Activated naive CD4-positive, alpha-beta T cell treated with anti-CD3 and anti-CD28 coated beads, Interleukin-2, amount 50 U/mL, for 24 hours (primary cell): ENCODE measurements around the gene ADAM15.

Experiments used
- H3K27ac Mint-ChIP-seq: one replicate; pipeline ENCODE4 v1.8.0; 2021; ENCODE audit warnings: mild to moderate bottlenecking, mixed read lengths
- H3K27me3 Mint-ChIP-seq: one replicate; pipeline ENCODE4 v1.8.0; 2021; ENCODE audit warnings: mixed read lengths
- H3K36me3 Mint-ChIP-seq: one replicate; pipeline ENCODE4 v1.8.0; 2021; ENCODE audit warnings: mixed read lengths
- H3K4me1 Mint-ChIP-seq: one replicate; pipeline ENCODE4 v1.8.0; 2021; ENCODE audit warnings: mixed read lengths
- H3K4me3 Mint-ChIP-seq: one replicate; pipeline ENCODE4 v1.8.0; 2021; ENCODE audit warnings: mild to moderate bottlenecking, mixed read lengths
- H3K9me3 Mint-ChIP-seq: one replicate; pipeline ENCODE4 v1.8.0; 2021; ENCODE audit warnings: mixed read lengths

ADAM15 gene

DNA sequence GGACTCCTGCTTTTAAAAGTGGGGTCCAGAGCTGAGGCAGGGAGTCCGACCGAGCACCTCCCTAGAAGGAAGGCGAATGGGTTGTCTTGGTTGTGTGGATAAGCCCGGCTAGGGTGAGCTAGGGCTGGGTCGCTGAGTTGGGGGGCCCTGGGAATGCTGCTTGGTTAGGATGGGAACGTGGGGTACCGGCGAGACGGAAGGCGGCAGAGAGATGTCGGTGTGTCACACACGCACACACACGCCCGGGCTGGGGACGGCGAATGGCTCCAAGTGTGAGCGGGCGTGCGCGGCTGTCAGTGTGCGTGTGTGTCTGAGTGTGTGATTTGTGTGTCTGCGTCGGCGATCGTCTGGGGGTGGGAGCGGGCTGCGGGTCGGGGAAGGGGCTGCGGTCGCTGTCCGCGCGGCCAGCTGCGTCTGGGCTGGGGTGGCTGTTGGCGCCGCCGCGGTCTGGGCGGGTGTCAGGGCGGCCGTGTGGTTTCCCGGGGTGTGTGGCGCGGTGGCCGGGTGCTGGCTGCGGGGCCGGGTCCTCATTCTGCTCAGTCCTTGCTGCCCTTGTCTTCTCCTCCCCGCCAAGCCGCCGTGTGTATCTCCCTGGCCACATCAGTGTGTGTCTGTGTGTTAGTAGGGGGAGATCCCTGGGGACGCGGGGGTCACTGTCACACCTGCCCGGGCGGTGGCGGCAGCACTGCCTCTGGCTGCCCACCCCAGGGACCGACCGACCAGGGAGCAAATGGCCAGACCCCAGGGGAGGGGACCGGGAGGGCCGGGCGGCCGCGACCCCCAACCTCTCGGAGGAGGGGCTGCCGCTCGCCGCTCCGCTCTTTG is 28.6 kb downstream of the ADAM15 start:
- no peaks in the 10 kb centered on the region for H3K9me3 Mint-ChIP-seq
- H3K27me3 Mint-ChIP-seq, result peaks cover 24% of the 10 kb centered on the region
- H3K36me3 Mint-ChIP-seq, result no peaks in the 10 kb centered on the region
- H3K4me3 Mint-ChIP-seq, result peak overlapping the region; percentile 87
- H3K4me1 Mint-ChIP-seq, result peaks cover 48% of the 10 kb centered on the region
- peak overlapping the region; percentile 26 for H3K27ac Mint-ChIP-seq

GRCh38 chr1:155080312-155081228 is 29.5 kb downstream of the ADAM15 start:
- H3K27me3 Mint-ChIP-seq, result peaks cover 24% of the 10 kb centered on the region
- H3K4me3 Mint-ChIP-seq, result peak overlapping the region; percentile 79

DNA sequence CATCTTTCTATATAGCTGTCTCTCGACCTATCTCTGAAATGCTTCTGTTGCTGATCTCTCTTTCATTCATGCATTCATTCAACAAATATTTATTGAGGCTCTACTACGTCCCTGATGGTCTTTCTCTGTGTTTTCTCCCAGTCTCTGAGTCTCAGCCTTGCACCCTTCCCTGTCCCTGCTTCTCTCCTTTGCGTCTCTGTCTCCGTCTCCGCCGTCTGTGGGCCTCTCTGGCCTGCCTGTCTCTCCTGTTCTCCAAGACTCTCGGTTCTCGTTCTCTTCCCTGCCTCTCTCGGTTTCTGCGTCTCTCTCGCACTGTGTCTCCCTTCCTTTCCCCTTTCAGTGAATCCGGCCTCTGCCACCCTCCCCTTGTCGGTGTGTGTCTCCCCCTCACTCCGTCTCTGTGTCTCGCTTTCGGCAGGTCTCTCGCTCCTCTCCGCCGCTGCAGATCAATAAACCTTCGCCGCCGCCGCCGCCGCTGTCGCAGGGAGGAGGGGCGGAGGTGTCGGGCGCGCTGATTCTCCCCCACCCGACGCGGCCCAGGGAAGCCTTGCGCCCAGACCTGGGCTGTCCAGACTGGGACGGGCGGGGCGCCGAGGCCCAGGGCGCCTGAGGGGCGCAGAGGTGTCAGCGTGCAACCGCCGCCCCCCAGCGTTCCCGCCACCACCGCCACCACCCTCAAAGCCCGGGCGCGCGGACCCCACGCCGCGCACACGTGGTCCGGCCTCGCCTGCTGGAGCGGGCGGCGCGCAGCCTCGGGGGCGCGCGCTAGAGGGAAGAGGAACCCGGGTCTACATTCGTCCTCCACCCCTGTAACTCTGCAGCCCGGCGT is 30.6 kb downstream of the ADAM15 start:
- peaks cover 24% of the 10 kb centered on the region for H3K27me3 Mint-ChIP-seq

More at GRCh38 chr1:155080312-155081228, 29.5 kb downstream of the ADAM15 start:
- Mint-ChIP-seq H3K4me1 (peaks cover 51% of the 10 kb centered on the region), H3K36me3 (no peaks in the 10 kb centered on the region), H3K27ac (no peak overlapping the region), H3K9me3 (no peaks in the 10 kb centered on the region)

GRCh38 chr1:155082301-155083051 is 31.4 kb downstream of the ADAM15 start:
- H3K27ac Mint-ChIP-seq, result peak overlapping the region; percentile 23
- H3K27me3 Mint-ChIP-seq, result peaks cover 24% of the 10 kb centered on the region
- H3K9me3 Mint-ChIP-seq, result no peaks in the 10 kb centered on the region
- peak overlapping the region; percentile 73 for H3K4me3 Mint-ChIP-seq
- H3K36me3 Mint-ChIP-seq, result no peaks in the 10 kb centered on the region
- H3K4me1 Mint-ChIP-seq, result peaks cover 60% of the 10 kb centered on the region

More for the DNA sequence above, 30.6 kb downstream of the ADAM15 start:
- Mint-ChIP-seq H3K27ac (no peak overlapping the region), H3K4me3 (peak overlapping the region; percentile 79), H3K9me3 (no peaks in the 10 kb centered on the region), H3K36me3 (no peaks in the 10 kb centered on the region), H3K4me1 (peaks cover 56% of the 10 kb centered on the region)

DNA sequence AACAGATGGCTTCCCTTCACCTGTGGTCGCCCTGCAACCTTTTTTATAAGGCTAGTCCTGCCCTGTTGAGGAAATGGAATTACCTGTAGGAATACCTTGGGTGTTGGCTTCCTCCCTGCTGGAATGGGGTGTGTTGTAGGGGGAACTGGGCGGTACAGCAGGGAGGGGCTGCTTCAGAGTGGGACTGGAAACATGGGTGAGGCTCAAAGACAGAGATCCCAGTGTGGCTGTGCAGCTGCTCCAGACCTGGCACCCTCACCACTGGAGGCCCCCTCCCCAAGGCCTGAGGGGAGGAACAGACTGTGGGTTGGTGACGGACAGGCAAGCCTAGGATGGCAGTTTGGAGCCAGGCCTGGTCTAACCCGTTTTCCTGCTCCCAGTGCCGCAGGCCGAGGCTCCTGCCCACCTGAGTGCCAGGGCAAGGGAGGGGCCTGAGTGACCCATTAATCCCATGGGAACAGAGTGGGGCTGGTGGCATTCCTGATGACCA is 32.0 kb downstream of the ADAM15 start:
- Mint-ChIP-seq H3K36me3 (no peaks in the 10 kb centered on the region), H3K4me3 (peak overlapping the region; percentile 73), H3K9me3 (no peaks in the 10 kb centered on the region), H3K27ac (no peak overlapping the region), H3K27me3 (peaks cover 24% of the 10 kb centered on the region), H3K4me1 (peaks cover 56% of the 10 kb centered on the region)

- H3K9me3 Mint-ChIP-seq, result no peaks in the 10 kb centered on the region
- no peaks in the 10 kb centered on the region for H3K36me3 Mint-ChIP-seq
- H3K27me3 Mint-ChIP-seq, result peaks cover 24% of the 10 kb centered on the region
- H3K4me1 Mint-ChIP-seq, result peaks cover 51% of the 10 kb centered on the region
- peak overlapping the region; percentile 88 for H3K4me3 Mint-ChIP-seq
- H3K27ac Mint-ChIP-seq, result peak overlapping the region; percentile 23
Observed at GRCh38 chr1:155083865-155084721, 33.0 kb downstream of the ADAM15 start.

DNA sequence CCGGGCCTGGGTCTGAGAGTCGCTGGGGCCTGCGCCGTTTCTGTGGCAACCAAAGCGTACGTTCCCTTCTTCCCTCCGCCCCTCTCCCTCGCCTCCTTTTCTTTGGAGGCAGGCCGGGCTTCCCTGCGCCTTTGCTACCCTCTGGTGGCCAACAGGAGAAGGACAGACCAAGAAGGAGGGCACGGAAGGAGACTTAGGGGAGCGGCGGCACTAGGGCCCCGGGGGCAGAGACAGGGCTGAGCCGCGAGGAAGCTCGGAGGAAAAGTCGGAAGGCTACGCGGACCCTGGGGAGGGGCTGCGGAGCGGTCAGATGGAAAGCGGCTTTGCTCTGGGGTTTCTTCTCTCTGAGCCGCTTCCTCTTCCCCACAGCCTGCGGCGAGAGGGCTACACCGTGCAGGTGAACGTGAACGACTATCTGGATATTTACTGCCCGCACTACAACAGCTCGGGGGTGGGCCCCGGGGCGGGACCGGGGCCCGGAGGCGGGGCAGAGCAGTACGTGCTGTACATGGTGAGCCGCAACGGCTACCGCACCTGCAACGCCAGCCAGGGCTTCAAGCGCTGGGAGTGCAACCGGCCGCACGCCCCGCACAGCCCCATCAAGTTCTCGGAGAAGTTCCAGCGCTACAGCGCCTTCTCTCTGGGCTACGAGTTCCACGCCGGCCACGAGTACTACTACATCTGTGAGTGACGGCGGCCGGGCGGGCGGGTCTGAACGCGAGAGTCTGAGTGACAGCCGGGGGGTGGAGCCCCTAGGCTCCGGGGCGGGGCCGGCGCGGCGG is 33.8 kb downstream of the ADAM15 start:
- Mint-ChIP-seq H3K27me3 (peaks cover 19% of the 10 kb centered on the region), H3K4me3 (peak overlapping the region; percentile 88), H3K4me1 (peaks cover 43% of the 10 kb centered on the region), H3K27ac (peak overlapping the region; percentile 83), H3K36me3 (no peaks in the 10 kb centered on the region), H3K9me3 (no peaks in the 10 kb centered on the region)

DNA sequence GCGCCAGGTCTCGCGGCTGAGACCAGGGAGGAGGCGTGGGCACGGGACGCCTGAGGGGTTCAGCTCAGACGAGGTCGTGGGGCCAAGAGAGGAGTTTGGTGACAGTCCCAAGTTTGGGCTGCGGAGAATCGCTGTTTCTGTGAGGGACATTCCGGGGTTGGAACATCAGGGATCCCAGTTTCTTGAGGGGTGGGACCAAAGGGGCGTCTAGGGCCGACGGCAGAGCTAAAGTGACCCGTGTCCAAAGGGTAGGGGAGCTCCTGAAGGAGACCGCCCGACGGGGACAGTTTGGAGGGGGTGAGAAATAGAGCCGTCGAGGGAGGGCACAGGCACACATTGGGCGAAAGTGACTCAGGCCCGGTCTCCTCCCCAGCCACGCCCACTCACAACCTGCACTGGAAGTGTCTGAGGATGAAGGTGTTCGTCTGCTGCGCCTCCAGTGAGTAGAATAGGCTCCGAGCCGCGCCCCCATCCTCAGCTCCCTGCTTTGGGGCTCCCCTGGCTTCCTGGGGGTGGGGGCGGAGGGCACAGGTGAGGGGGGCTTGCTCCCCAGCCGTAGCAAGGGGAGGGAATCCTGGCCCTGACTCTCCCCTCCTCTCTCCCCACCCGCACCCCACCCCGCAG is 34.5 kb downstream of the ADAM15 start:
- peak overlapping the region; percentile 88 for H3K4me3 Mint-ChIP-seq
- no peaks in the 10 kb centered on the region for H3K9me3 Mint-ChIP-seq
- no peaks in the 10 kb centered on the region for H3K36me3 Mint-ChIP-seq
- peaks cover 42% of the 10 kb centered on the region for H3K4me1 Mint-ChIP-seq
- peak overlapping the region; percentile 83 for H3K27ac Mint-ChIP-seq
- H3K27me3 Mint-ChIP-seq, result peaks cover 19% of the 10 kb centered on the region

DNA sequence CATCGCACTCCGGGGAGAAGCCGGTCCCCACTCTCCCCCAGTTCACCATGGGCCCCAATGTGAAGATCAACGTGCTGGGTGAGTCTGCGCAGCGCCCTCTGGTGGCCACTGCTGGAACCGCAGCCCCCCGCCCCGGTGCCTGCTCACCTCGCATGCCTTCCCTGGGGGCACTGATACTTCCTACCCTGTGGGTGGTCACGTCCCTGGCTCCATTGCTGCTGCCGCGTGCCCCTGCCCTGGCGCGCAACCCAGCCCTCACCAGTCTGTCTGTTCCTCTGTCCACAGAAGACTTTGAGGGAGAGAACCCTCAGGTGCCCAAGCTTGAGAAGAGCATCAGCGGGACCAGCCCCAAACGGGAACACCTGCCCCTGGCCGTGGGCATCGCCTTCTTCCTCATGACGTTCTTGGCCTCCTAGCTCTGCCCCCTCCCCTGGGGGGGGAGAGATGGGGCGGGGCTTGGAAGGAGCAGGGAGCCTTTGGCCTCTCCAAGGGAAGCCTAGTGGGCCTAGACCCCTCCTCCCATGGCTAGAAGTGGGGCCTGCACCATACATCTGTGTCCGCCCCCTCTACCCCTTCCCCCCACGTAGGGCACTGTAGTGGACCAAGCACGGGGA is 35.1 kb downstream of the ADAM15 start:
- H3K36me3 Mint-ChIP-seq, result no peaks in the 10 kb centered on the region
- no peak overlapping the region for H3K27ac Mint-ChIP-seq
- peaks cover 42% of the 10 kb centered on the region for H3K4me1 Mint-ChIP-seq
- H3K9me3 Mint-ChIP-seq, result no peaks in the 10 kb centered on the region
- peak overlapping the region; percentile 39 for H3K4me3 Mint-ChIP-seq
- H3K27me3 Mint-ChIP-seq, result peaks cover 19% of the 10 kb centered on the region

- H3K4me3 Mint-ChIP-seq, result no peak overlapping the region
- H3K27ac Mint-ChIP-seq, result no peak overlapping the region
Observed at GRCh38 chr1:155086856-155087535, 35.9 kb downstream of the ADAM15 start.

GRCh38 chr1:155091071-155092051 is 40.2 kb downstream of the ADAM15 start:
- Mint-ChIP-seq H3K27ac (peak overlapping the region; percentile 30), H3K27me3 (peaks cover 2% of the 10 kb centered on the region), H3K4me1 (peaks cover 12% of the 10 kb centered on the region), H3K4me3 (no peak overlapping the region), H3K9me3 (no peaks in the 10 kb centered on the region), H3K36me3 (no peaks in the 10 kb centered on the region)

More at GRCh38 chr1:155086856-155087535, 35.9 kb downstream of the ADAM15 start:
- no peaks in the 10 kb centered on the region for H3K9me3 Mint-ChIP-seq
- H3K27me3 Mint-ChIP-seq, result peaks cover 14% of the 10 kb centered on the region
- peaks cover 41% of the 10 kb centered on the region for H3K4me1 Mint-ChIP-seq
- H3K36me3 Mint-ChIP-seq, result no peaks in the 10 kb centered on the region
